Occipital lobe (tissue), 3 donors: Measurements from ENCODE around the gene MAGI1. TPM values are rescaled to one million over a fixed set of nuclear protein-coding genes. Genes with fewer than 3 reads are reported as not detected.

Experiments used
- DNase-seq: peaks from one replicate; lab custom pipeline; 2025; lab: John Stamatoyannopoulos, UW
- small RNA-seq: library from RNA; depleted of rRNA; stranded (forward); fragments of <200 nt; gene quantifications from one replicate; pipeline ENCODE3, GENCODE V24; 2014
- total RNA-seq: library from RNA; depleted of rRNA; stranded (reverse); fragments of >200 nt; gene quantifications from one replicate; pipeline ENCODE4 v1.2.3, GENCODE V29; 2014

The MAGI1 gene
- total RNA-seq, 1 donor from 2014 or later: 49.4 TPM

- no peak for DNase-seq
Measured at GRCh38 chr3:65330072-65330471, 708.6 kb downstream of the MAGI1 start.

DNA sequence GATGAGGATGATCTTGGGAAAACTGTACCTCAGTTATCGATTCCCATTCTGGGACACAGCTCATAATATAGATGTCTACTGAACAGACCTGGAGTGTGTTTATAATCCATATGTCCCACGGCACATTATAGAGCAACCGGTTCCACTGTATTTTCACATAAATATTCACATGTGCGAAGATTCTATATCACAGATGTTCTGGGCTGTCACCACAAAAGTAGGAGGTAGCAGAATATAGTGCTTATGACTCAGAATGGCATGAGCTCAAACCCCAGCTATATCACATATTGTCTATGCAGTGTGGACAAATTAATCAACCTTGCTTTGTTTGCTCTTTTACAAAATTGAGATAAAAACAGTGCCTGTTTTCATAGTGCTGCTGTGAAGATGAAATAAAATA is 710.6 kb downstream of the MAGI1 start:
- no peak for DNase-seq

GRCh38 chr3:65326574-65326973 is 712.1 kb downstream of the MAGI1 start:
- DNase-seq: no peak

DNA sequence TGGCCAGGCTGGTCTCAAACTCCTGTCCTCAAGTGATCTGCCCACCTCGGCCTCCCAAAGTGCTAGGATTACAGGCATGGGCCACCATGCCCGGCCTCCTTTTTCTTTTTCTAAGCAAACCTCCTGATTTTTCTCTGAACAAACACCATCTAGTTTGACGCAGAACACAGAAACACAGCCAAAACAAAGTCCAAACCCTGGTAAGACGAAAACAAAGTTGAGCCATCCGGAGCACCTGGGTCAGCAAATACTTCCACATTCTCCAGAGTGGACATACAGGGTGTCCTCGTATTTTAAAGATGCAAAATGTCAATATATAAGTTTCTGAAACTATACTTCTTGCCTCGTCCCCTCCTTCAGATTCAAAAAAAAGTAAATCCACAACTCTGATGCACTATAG is 715.8 kb downstream of the MAGI1 start:
- no peak for DNase-seq

- no peak for DNase-seq
Measured at GRCh38 chr3:65318231-65318630, 720.5 kb downstream of the MAGI1 start.

- DNase-seq: no peak
Measured at GRCh38 chr3:65314916-65315315, 723.8 kb downstream of the MAGI1 start.

DNA sequence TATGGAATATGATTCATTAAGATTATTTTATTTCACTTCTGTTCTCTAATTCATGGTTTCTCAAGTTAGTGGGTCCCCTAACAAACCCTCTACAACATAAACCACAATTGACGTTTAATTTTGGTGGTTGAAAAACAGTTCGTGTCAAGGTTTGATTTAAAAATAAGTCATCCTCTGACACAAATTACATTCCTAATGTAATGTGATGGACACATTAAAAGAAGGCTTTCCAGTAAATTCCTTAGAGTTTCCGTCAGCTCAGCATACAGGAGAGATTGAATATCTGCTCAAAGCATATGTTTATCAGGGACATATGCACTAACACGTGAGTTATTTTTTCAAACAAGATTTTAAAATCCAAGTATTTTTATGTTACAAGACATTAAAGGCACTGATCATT is 724.4 kb downstream of the MAGI1 start:
- no peak for DNase-seq

GRCh38 chr3:65313666-65314065 is 725.1 kb downstream of the MAGI1 start:
- DNase-seq: no peak

DNA sequence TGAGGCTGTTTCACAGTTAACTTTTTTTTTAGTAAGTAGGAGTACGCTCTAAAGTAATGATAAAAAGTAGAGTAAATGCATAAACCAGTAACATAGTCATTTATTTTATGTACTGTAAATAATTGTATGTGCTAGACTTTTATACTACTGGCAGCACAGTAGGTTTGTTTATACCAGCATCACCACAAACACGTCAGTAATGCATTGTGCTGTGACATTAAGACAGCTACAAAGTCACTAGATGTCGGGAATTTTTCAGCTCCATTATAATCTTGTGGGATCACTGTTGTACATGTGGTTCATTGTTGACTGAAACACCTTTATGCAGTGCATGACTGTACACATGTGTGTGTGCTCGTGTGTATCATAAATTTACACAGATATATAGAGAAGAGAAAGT is 732.9 kb downstream of the MAGI1 start:
- DNase-seq: no peak

Small RNA genes lying within 50 kb of the gene (small RNA-seq; reads per million reads assigned to genes)
- not detected for gene RF00019

Other genes starting within 250 kb of the MAGI1 start
- 39.0 TPM for gene SLC25A26, start 182.1 kb upstream of the MAGI1 start, total RNA-seq